DMS153 treated with DMSO at 0.1 percent for 48 hours (cell line): ENCODE measurements around the gene NSMF.
"Not testable (repeated sequence)": the region's sequence is repeated elsewhere in the genome, so short reads cannot be mapped to it uniquely, and the experiment has no call there.

ENCODE experiments used
- DNase-seq: peaks from one replicate; lab custom pipeline; 2025; ENCODE audit not compliant: unreplicated experiment; lab: John Stamatoyannopoulos, UW

Gene NSMF

DNA sequence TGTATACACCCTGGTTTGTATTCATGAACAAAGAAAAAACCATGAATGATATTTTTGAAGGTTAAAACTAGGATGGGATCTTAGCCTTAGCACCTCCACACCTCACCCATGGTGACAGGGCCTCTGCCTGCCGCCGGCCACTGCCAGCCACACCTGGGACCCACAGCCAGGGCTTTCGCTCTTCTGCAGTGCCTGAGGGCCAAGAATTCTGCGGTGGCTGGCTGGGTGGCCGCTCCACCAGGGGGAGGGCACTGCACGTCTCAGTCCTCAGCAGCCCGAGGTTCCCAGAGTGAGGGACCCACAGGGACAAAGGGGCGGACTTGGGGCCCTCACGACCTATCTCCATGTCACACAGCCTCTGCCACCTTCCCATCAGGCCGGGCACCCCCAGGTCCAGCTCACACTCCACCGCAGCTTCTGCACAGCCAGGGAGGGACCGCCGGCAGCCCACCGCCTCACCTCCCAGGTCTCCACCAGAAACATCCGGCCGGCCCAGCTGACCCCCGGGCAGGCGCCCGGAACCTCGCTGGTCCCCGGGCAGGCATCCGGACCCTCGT lies 43.0 kb downstream of the NSMF start:
- DNase-seq: no peak

DNA sequence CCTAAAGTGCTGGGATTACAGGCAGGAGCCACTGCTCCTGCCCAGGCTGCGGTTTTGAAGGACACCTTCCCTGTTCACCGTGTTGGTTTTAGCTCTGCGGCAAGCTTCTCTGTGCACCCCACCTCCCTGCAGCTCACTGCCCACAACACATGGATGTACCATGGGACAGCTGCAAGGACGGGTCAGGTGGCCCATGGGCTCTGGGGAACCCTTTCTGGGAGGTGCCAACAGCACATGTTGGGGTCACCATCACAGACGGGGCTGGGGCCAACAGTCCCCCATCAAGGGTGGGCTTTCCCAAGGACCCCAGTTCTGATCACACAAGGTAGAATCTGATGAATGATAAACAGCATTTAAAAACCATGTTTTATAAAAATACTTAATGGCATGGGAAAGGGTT lies 43.7 kb downstream of the NSMF start:
- DNase-seq: no peak

DNA sequence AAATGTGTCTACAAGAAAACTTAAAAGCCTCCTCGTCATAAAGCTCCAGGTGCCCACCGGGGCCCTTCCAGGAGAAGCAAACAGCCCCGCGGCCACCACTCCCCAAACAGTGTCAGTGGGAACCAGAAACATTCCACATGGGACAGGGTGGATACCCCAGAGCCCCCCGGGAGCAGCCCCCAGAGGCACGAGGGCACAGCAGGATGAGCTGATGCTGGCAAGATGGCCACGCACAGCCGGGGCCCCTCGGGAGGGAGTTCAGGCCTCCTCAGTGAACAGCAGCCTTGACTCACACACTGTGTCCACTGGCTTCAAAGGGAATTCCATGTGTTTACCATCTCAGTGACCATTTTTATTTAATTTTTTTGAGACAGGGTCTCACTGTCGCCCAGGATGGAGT lies 46.7 kb downstream of the NSMF start:
- DNase-seq: no peak

DNA sequence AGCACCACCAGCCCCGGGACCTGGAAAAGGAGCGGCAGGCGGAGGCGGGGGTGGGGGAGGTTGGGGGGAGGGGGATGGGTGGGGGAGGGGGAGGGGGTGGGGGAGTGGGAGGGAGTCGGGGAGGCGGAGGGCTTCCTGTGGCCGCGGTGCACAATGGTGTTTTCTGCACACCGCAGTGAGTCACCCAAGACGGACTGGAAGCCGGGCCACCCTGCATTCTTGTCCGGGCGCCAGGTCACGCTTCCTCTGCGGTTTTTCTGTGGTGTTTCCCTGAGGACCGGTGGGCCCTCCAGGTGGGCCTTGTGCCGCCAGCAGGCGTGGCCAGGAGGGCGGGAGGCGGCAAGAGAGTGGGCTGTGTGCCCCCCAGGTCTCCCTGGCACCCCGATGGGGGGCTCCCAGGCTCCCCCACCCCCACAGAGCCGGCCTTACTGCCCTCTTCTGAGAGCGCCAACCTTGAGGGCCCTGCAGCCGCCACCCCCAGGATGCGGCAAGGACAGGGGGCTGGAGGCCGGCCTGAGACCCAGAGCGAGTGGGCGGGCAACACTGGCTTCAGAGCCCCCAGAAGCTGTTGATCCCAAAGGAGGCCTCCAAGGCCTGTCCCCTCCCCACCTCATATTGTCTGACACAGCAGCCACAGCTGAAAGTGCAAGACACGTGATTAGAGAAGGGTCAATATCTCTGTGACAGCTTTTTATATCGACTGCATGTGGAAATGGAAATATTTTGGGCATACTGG lies 47.3 kb downstream of the NSMF start:
- DNase-seq: no peak

DNA sequence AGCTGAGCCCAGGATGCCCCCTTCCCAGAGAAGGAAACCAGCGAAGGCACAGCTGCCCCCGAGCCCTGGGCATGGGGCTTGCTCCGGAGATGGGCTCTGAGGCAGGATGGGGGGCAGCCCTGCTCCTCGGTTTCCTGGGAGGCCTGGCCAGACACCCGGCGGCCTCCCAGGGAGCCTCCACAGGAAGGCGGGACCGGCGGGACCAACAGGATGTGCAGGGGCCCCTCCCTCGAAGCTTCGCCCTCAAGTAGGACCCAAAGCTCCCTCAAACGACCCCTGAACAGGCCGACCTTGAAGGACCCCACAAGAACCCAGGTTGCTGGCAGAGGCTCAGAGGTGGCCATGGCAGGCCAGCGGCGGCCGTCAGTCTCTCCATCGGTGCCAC lies 47.9 kb downstream of the NSMF start:
- DNase-seq: no peak

DNA sequence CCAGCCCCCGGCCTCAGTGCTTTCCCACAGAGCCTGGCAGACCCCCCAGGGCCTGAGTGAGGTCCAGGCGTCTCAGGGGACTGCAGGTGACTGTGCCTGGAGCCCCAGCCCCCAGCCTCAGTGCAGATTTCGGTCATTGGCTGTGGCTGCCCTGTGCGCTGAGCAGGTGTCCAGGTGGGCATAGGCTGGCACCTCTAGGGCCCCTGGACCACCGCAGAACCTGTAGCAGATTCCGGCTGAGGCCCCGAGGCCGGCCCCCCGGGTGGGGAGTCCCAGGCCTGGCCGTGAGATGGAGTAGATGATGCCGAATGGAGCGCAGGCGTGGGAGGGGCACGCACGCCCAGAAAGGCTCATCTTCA lies 48.3 kb downstream of the NSMF start:
- no peak for DNase-seq

DNA sequence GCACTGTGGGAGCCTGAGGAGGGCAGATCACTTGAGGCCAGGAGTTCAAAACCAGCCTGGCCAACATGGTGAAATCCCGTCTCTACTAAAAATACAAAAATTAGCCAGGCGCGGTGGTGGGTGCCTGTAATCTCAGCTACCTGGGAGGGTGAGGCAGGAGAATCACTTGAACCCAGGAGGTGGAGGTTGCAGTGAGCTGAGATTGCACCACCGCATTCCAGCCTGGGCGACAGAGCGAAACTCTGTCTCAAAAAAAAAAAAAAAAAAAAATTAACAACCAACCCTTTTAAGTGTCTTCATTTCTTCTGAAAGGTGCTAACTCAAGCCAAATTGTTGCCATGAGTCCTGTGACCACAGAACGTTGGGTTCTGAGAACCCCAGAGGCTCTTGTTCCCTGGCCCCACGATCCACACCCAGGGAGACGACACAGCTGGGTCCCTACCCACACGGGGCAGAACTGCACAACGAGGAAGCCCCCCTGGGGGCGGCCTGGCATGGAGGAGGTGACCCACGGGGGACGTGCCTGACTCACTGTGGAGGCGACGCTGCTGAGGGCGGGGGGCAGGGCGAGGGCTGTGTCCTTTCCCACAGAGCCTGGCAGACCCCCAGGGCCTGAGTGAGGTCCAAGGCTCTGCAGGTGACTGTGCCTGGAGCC lies 48.8 kb downstream of the NSMF start:
- not testable (repeated sequence) for DNase-seq

DNA sequence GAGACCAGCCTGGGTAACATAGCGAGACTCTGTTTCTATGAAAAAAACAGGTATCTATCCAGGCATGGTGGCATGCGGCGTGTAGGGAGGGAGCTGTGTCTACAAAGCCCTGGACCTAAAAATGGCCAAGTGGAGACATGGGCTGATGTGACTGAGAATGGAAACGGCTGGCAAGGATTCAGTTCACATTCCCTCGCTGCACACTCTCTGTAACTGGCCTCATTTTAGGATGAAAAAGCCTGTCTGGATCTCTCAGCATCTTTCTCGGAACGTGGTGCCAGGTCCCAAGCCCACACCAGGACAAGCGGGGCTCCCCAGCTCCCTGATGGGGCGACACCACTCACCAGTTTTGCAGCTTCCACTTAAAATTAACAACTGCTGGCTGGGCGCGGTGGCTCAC lies 49.6 kb downstream of the NSMF start:
- no peak for DNase-seq

DNA sequence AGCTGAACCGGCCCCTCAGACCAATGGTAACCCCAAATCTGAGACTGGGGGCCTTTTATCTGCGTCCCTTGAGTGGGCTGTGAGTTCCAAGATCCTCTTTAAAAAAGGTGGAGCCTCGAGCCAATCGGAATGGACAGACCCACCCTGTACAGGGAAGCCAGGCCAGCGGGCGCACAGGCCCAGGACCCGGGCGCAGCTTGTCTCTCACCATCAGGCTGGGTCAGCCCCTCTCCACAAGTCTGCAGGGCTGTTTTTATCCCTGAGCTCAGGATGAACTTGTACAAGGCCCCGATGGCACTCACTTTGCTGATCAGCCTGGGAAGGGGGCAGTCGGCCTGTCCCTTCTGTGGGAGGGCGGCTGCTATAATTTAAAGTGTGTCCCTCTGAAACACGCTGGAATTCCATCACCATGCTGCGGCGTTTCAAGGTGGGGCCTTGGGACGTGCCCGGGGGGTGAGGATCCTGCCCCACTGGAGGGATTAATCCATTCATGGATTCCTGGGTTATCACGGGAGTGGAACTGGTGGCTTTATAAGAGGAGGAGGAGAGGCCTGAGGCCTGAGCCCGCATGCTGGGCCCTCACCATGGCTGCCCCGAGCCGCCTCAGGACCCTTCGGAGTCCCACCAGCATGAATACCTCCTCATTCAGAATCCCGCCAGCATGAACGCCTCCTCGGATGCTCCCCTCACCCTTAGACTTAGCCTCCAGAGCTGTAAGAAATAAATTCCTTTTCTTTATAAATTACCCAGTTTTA lies 50.3 kb downstream of the NSMF start:
- DNase-seq: no peak

DNA sequence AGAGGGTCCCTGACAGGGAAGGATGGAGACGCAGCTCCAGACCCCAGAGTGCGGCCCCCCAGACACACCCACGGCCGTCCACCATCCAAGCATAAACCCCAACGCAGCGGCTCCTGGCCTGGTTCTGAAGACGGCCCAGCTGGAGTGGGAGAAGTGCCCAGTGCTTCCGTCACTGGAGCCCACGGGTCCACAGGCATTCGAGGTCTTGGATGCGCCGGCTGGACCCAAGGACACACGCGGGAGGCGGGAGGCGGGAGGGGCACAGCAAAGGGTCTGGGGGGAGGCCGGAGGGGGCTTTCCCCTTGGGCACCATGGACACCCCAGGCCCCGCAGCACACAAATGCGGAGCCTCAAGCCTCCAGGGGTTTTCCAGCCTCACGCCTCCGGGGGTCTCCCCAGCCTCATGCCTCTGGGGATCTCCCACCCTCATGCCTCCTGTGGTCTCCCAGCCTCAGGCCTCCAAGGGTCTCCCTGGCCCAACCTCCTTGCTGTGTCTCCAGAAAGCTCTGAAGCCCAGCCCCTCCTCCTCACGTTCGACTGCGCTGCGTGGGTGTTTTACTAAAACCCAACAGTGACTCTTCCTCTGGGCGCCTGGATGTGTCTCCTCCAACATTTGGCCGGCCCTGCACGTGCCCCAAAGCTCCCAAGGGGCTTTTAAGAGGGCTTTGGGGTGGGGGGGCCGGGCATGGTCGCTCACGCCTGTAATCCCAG lies 51.4 kb downstream of the NSMF start:
- no peak for DNase-seq

DNA sequence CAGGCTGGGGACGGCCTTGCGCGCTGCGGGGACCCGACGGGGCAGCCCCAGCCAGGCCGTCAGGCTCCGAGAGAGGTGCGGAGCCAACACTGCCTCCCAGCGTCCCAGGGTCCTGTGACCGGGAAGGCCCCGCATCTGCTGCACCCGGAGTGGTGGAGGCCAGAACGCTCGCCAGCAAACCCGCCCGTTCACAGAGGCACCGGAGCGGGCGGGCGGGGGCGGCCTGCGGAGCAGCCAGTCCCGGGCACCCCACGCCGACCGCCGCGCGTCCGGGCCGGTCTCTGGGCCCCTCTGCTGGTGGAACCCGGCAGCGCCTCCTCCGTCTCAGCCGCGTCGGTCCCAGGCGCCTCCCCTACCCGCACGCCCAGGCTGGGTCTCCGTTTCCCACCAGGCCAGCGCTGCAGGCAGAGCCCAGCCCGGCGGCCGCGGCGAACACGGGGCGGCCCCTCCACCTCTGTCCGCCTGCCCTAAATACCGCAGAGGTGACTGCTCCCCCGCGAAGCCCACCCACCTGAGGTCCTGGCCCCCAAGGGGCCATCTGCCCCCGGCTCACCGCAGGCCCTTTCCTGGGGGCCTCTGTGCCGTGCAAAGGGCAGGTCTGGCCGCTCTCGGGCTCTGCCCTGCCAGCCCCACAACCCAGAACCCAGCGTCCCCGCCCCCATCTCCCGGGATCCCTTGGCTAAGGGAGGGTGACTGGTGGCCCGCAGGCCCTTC lies 52.1 kb downstream of the NSMF start:
- DNase-seq: peak; percentile 30

DNA sequence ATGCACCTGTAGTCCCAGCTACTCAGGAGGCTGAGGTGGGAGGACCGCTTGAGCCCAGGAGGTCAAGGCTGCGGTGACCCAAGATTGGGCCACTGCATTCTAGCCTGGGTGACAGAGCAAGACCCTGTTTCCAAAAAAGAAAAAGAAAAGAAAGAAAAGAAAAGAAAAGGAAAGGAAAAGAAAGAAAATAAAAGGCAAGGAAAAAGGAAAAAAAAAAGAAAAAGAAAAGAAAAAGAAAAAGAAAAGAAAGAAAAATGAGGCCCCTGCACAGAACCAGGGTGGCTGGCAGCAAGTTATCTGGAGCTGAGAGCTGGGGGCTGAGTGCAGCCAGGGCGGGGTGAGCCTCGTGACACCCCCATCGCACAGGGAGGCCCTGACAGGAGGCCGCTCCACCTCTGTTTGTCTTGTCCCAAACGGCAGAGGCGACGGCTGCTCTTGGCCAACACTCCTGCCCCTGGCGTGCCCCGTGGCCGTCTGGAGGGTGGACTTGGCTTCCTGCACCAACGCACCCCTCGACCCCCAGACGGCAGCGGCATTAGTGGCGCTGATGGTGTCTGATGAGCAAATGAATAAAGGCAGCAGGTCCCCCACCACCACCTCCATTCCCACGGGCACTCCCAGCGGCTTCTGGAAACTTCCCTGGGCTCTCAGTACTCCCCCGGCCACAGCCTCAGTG lies 52.9 kb downstream of the NSMF start:
- DNase-seq: no peak

DNA sequence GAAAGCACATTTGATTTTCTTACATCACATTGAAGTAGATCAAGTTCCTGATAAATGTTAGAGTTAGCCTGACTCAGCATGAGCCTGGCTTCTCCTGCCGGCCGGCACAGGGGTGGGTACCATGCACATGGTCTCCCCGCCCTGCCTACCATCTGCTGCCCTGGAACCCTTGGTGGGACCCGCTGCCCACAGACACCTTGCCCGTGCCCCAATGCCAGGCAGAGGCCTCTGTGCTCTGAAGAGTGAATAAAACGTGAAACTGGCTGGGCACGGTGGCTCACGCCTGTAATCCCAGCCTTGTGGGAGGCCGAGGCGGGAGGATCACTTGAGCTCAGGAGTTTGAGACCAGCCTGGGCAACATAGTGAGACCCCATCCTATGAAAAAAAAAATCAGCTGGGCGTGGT lies 53.5 kb downstream of the NSMF start:
- no peak for DNase-seq

DNA sequence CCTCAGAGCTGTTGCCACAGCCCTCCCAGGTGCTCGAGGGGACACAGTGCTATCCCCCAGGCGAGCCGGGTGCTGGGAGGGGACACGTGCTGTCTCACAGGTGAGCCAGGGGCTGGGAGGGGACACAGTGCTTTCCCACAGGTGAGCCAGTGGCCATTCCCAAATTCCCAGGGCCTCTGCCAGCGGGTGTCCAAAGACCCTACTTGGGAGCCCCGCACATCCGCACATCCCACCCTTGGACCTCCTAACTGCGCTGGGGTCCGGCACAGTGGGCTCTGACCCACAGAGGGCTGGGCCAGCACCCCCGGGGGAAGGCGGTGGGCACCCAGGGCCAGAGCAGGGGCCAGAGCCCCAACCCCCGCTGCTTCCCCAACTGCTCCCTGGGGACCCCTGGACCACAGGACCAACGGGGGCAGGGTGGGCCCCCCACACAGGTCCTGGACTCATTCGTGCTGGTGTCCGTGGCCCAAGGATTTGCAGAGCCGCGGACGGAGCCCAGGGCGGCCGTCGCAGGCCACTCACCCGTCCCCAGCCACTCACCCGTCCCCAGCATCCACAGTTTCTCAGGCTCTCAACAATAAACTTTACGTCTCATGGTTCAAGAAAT lies 54.1 kb downstream of the NSMF start:
- no peak for DNase-seq

DNA sequence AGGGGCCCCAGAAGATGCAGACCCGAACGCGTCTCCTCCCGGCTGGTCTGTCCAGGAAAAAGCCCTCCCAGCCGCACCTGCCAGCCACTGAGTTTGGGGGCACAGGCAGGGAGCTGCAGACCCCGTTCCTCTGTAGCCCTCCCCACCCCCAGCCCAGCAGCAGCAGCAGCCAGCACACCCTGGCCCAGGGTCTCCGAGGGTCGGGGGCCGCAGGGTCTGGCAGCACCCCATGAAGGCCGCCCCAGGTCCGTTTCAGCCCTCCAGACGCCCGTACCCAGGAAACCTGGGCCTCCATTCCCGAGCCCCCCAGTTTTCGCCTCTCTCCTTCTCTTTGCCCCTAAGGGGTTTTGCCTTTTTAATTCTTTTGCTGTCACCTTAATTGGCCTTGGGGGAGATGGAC lies 55.9 kb downstream of the NSMF start:
- DNase-seq: no peak

DNA sequence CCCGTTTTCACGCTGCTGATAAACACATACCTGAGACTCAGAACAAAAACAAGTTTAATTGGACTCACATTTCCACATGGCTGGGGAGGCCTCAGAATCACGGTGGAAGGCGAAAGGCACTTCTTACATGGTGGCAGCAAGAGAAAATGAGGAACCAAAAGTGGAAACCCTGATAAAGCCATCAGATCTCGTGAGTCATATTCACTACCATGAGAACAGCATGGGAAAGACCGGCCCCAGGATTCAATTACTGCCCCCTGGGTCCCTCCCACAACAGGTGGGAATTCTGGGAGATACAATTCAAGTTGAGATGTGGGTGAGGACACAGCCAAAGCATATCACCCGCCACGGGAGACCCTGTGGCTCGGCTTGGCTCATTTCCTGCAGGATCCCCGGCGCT lies 56.4 kb downstream of the NSMF start:
- DNase-seq: no peak

DNA sequence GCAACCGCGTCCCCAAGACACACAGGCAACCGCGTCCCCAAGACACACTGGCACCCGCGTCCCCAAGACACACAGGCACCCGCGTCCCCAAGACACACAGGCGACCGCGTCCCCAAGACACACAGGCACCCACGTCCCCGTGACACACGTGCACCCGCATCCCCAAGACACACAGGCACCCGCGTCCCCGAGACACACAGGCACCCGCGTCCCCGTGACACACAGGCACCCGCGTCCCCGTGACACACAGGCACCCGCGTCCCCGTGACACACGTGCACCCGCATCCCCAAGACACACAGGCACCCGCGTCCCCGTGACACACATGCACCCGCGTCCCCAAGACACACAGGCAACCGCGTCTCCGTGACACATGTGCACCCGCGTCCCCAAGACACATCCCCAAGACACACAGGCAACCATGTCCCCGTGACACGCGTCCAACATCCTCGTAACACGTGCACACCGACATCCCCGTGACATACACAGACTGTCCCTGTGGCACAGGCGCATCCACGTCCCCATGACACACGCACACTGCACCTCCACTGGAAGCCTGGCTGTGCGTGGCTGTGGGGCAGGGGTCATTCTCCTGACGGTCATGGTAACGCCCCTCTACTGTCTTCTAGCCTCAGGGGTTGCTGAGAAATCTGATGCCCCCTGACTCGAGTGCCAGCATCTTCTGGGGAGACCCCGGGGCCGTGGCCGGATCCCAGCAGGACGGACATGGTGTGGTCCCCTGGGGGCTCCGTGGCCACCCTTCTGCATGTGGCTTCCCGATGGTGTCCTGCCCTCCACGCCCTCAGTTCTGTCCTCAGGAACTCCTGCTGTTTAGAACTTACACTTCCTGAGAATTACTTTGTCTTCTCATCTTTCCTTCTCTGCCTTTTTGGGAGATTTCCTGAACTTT lies 60.3 kb downstream of the NSMF start:
- no peak for DNase-seq

DNA sequence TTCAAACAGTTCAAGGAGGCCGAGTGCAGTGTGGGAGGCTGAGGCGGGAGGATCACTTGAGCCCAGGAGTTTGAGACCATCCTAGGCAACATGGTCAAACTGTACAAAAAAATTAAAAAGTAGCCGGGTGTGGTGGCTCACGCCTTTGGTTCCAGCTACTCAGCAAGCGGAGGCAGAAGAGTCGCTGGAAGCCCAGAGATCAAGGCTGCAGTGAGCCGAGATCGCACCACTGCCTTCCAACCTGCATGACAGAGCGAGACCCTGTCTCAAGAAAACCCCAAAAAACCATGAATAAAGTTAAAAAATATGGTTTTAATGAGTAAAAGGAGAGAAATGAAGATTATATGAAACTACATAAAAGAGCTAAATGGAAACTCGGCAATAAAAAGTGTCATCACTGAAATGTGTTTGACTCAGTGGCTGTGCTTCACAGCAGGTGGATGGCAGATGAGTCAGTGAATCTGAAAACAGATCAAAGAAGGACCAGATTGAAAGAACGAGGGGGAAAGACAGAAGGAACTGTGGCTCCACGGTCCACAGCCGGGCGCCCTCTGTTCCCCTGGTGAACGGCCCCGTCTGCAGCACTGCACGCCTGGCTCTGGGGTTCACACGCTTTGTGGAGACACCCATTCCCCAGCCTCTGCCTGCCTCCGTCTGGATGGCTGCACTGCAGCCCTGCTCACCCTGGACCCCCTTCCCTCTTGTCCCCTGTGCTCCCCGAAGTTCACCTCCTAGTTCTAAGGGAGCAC lies 61.3 kb downstream of the NSMF start:
- no peak for DNase-seq
